ENCODE data around the gene C1orf174. TPM values are rescaled to one million over a fixed set of nuclear protein-coding genes. Genes with fewer than 3 reads are reported as not detected.

Gene C1orf174
- total RNA-seq, 4 donors from 2014 or later, result 12.7 to 22.6 (median 17.7) TPM

DNA sequence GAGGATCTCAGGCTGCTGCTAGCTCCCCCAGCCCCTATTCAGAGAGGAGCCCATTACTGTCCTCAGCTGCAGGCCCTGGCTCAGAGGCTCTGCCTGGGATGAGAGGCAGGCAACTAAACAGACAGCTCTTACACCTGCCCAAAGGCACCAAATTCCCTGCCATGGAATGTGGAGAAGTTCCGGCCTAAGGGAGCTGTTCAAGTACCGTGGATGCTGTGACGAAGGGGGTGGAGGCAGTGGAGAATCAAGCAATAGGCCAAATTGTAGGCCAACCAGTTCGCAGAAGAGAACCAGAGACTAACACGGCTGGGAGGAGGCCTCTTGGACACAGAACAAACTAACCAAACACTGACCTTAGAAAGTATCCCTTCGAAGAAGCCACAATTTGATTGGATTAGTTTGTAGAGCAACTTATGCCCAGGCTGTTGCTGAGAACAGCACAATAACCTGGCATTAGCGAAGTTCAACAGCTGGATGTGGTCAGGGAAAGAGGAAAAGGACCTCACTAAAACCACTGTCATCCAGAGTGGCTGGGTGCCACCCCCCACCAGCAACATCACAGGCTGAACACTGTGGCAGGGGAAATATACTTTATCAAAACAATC is 3.6 kb downstream of the C1orf174 start:
- 90 to 91% methylated on average over 7 of the region's 7 CpGs for WGBS, 2 donors

DNA sequence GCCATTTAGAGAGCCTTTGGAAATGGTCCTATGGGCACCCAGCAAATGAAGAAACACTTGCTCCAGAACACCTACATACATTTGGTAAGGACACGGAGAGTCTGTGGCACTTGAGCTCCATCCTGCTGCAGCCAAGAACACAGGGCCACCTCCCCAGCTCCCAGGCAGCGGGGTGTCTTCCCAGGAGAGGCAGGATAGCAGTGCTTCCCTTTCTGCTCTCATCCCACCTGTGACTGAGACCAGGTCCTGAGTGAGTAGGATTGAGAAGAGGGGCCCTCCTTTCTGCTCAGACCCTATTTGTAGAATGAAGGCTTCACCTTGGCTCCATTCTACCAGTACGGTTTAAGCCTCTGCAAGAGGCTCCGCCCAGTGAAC is 4.1 kb downstream of the C1orf174 start:
- no peak for TF ChIP-seq POLR2A (IDR thresholded peaks at IDR 0.05)
- TF ChIP-seq, protein P1, sequence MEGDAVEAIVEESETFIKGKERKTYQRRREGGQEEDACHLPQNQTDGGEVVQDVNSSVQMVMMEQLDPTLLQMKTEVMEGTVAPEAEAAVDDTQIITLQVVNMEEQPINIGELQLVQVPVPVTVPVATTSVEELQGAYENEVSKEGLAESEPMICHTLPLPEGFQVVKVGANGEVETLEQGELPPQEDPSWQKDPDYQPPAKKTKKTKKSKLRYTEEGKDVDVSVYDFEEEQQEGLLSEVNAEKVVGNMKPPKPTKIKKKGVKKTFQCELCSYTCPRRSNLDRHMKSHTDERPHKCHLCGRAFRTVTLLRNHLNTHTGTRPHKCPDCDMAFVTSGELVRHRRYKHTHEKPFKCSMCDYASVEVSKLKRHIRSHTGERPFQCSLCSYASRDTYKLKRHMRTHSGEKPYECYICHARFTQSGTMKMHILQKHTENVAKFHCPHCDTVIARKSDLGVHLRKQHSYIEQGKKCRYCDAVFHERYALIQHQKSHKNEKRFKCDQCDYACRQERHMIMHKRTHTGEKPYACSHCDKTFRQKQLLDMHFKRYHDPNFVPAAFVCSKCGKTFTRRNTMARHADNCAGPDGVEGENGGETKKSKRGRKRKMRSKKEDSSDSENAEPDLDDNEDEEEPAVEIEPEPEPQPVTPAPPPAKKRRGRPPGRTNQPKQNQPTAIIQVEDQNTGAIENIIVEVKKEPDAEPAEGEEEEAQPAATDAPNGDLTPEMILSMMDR (IDR thresholded peaks at IDR 0.05), result no peak
- DNase-seq (ENCODE audit: low spot score in 2 of 2), result no peak
- no peak overlapping the region for H3K4me3 ChIP-seq (ENCODE audit: low read depth, poor library complexity, severe bottlenecking)
- intact Hi-C loops (cut with DNase I; ENCODE audit: low total_unique reads), result no loop called here
- WGBS, 2 donors, result 98 to 100% methylated on average over 4 of the region's 4 CpGs

More for the DNA sequence above, 3.6 kb downstream of the C1orf174 start:
- H3K4me3 ChIP-seq (ENCODE audit: low read depth, poor library complexity, severe bottlenecking), result no peak overlapping the region
- intact Hi-C loops (cut with DNase I; ENCODE audit: low total_unique reads), result no loop called here
- TF ChIP-seq, protein P1 (IDR thresholded peaks at IDR 0.05), result no peak
- no peak for TF ChIP-seq POLR2A (IDR thresholded peaks at IDR 0.05)
- peak in 1 of 2 donors; percentile 66 for DNase-seq (ENCODE audit: low spot score in 2 of 2)

DNA sequence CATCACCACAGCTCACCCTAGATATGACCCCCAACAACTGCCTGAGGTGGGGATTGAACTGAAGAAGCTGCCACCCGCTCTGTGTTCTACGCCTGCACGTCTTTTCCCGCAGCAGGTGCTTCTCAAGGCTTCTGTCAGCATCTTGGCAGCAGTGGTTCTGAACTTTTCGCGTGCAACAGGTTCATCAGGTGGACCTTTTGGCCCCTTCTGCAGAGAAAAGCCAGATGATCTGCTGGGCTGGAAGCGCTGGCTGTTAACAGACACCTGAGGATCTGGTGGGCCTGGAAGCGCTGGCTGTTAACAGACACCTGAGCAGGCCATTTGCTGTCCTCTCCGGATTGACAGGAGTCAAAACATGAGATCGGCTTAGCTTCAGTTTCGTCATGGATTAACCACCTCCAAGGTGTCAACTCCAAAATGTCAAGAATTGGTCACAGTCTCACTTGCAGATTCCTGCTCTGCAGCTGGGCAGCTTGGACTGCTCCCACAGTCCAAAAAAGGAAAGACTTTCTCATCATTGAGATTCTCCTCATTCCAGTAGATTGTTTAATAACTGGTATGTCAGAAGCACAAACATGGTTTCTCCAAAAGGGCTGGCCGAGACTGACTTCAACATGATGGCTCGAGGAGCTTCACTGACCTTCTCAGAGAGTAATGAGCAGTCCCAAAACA is 4.7 kb downstream of the C1orf174 start:
- peak in 1 of 2 donors; percentile 54 for DNase-seq (ENCODE audit: low spot score in 2 of 2)
- intact Hi-C loops (cut with DNase I; ENCODE audit: low total_unique reads), result no loop called here
- no peak for TF ChIP-seq POLR2A (IDR thresholded peaks at IDR 0.05)
- TF ChIP-seq, protein P1 (IDR thresholded peaks at IDR 0.05), result no peak
- 96 to 97% methylated on average over 11 to 13 of the region's 13 CpGs for WGBS, 2 donors
- no peak overlapping the region for H3K4me3 ChIP-seq (ENCODE audit: low read depth, poor library complexity, severe bottlenecking)

DNA sequence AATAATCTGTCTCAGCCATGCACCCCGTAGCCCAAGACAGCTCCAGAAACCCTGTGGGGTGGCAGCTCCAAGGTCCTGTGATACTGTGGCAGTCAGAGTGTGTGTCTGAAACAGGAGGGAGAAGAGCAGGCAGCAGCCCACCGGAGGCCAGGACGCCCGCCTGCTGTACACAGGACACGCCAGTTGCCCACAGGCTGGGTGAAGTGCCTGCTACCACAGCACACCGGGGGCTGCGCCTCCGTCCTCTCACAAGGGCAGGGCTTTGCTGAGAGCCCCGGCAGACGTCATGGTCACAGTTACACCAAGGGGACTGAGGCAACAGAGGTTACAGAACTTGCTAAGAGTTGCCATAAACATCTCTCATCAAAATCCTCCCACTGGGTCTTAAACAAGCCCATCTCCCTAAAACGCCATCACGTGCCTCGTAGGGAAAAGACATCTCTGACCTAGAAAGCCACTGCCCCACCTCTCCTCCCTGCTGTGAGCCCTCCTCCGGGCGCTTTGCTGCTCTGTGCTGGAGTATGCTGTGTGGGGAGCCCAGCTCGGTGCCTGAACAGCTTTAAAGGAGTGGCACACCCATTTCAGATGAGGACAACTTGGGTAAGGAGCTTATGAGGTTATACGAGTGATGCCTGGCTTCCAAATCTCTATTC is 5.3 kb downstream of the C1orf174 start:
- no peak overlapping the region for H3K4me3 ChIP-seq (ENCODE audit: low read depth, poor library complexity, severe bottlenecking)
- TF ChIP-seq, protein P1 (IDR thresholded peaks at IDR 0.05), result no peak
- no peak for TF ChIP-seq POLR2A (IDR thresholded peaks at IDR 0.05)
- DNase-seq (ENCODE audit: low spot score in 2 of 2), result no peak
- intact Hi-C loops (cut with DNase I; ENCODE audit: low total_unique reads), result no loop called here
- 91% methylated on average over 17 of the region's 17 CpGs for WGBS, 2 donors

DNA sequence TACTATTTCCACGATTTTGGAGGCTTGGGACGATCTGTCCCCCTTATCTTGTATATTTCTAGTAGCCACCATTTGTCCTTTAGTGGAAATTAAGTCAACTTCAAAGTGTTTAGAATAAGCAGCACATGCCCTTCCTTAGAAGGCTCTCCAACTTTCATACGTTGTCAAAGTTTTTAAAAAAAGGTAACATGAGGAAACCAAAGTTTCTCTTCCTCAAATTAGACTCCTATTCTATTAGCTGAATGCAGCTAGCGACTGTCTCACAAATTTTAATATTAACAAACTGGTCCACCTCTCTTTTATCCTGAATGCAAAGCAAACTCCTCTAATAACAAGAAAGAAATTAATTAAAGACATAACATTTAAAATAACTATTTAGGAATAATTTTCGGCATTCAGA is 6.9 kb downstream of the C1orf174 start:
- intact Hi-C loops (cut with DNase I; ENCODE audit: low total_unique reads), result no loop called here
- H3K4me3 ChIP-seq (ENCODE audit: low read depth, poor library complexity, severe bottlenecking), result no peak overlapping the region
- no peak for TF ChIP-seq POLR2A (IDR thresholded peaks at IDR 0.05)
- TF ChIP-seq, protein P1 (IDR thresholded peaks at IDR 0.05), result no peak
- 81 to 82% methylated on average over 5 of the region's 5 CpGs for WGBS, 2 donors
- DNase-seq (ENCODE audit: low spot score in 2 of 2), result no peak
